ENCODE data around the gene C12orf57.

C12orf57 gene

DNA sequence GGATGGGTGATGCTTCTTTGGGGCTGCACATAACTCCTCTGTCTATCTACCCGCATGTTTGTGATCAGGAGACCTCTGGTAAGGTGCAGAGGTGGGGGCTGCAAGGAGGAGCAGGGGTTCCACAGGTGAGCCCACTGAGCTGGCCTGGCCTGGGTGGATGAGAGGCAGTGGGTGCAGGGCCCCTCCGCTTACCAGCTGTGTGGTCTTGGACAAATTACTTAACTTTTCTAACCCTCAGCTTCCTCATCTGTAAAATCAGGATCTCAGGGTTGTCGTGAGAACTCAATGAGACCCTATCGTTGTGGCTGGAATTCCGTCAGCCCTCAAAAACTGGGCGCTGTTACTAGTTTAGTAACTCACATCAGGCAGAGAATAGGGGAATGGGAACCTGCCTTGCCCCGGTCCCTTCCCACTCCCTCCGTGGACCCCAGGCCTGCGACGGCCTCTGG is 14.8 kb downstream of the C12orf57 start:
- H3K27ac ChIP-seq (ENCODE audit: low read depth, low read length), result no peak overlapping the region
- H3K4me3 ChIP-seq (ENCODE audit: low read length), result no peak overlapping the region
- 91% methylated on average over 10 of the region's 10 CpGs for WGBS
- H3K36me3 ChIP-seq (ENCODE audit: insufficient read depth, low read length), result no peaks in the 10 kb centered on the region
- H3K27me3 ChIP-seq (ENCODE audit: insufficient read depth, low read length), result no peaks in the 10 kb centered on the region
- H3K4me1 ChIP-seq (ENCODE audit: insufficient read depth, low read length), result peaks cover 22% of the 10 kb centered on the region
- no peaks in the 10 kb centered on the region for H3K9me3 ChIP-seq (ENCODE audit: insufficient read depth, low read depth, low read length)
- no peak overlapping the region for H3K9ac ChIP-seq (ENCODE audit: low read depth, low read length)

DNA sequence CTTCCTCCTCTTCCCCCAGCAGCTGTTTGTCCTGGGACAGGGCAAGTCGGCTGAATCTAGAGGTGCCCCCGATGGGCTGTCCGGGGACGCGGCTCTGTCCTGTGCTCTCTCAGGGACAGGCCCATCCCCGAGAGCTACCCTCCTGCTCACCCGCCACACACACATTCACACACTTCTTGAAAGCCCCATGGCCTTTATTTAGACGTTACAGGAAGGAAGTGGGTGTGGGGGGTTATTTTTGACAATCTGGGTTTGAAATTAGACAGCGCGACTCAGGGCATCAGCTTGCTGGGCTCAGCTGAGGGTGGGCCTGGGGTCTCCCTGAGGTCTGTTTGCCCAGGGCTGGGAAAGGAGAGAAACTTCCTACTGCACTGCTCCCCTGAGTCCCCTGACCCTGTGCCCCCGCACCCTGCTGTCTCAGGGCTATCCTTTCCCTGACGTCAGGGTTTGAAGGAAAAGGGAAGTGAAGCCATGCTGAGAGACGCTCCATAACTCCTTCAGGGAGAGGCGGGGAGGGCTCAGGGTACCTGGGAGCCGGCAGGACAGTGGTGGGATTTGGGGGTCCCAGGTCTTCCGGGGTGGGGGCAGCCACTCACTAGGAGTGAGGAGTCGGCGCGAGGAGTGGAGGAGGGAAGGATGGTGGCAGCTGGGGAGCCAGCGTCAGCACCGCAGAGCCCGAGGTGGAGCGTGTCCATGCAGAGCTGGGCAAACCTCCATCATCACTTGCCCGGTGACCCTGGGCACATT is 15.4 kb downstream of the C12orf57 start:
- Histone ChIP-seq H3K9me3 (ENCODE audit: insufficient read depth, low read depth, low read length) (no peaks in the 10 kb centered on the region), H3K4me3 (ENCODE audit: low read length) (no peak overlapping the region), H3K27ac (ENCODE audit: low read depth, low read length) (no peak overlapping the region), H3K27me3 (ENCODE audit: insufficient read depth, low read length) (no peaks in the 10 kb centered on the region), H3K36me3 (ENCODE audit: insufficient read depth, low read length) (peaks cover 3% of the 10 kb centered on the region), H3K9ac (ENCODE audit: low read depth, low read length) (no peak overlapping the region), H3K4me1 (ENCODE audit: insufficient read depth, low read length) (peaks cover 22% of the 10 kb centered on the region)
- WGBS, result 85% methylated on average over 23 of the region's 24 CpGs

DNA sequence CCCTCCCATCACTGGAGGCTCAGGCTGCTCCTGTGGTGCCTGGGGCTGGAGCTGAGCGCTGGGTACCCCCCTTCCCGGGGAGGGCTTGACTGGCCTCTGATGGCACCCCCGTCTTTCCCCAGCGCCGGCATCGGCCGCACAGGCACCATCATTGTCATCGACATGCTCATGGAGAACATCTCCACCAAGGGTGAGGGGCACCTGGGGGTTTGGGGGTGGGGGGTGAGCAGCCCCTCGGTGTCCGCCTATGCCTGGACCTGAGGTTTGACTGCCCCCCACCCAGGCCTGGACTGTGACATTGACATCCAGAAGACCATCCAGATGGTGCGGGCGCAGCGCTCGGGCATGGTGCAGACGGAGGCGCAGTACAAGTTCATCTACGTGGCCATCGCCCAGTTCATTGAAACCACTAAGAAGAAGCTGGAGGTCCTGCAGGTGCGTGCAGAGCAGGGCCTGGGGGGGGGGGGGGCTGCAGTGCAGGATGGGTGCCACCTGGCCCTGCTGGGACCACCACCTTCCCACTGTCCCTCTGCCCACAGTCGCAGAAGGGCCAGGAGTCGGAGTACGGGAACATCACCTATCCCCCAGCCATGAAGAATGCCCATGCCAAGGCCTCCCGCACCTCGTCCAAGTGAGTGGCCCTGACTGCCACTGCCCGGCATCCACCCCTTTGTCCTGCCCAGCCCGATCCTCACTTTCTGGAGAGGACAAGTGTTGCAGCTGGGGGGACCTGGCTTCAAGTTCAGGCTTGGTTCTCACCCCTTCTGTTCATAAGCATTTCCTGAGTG is 16.2 kb downstream of the C12orf57 start:
- Histone ChIP-seq H3K9ac (ENCODE audit: low read depth, low read length) (no peak overlapping the region), H3K27ac (ENCODE audit: low read depth, low read length) (peak overlapping the region; percentile 77; the same call in 1 of the 2 replicates), H3K4me3 (ENCODE audit: low read length) (no peak overlapping the region), H3K4me1 (ENCODE audit: insufficient read depth, low read length) (peaks cover 22% of the 10 kb centered on the region), H3K27me3 (ENCODE audit: insufficient read depth, low read length) (no peaks in the 10 kb centered on the region), H3K36me3 (ENCODE audit: insufficient read depth, low read length) (peaks cover 10% of the 10 kb centered on the region), H3K9me3 (ENCODE audit: insufficient read depth, low read depth, low read length) (no peaks in the 10 kb centered on the region)
- 92% methylated on average over 26 of the region's 26 CpGs for WGBS

DNA sequence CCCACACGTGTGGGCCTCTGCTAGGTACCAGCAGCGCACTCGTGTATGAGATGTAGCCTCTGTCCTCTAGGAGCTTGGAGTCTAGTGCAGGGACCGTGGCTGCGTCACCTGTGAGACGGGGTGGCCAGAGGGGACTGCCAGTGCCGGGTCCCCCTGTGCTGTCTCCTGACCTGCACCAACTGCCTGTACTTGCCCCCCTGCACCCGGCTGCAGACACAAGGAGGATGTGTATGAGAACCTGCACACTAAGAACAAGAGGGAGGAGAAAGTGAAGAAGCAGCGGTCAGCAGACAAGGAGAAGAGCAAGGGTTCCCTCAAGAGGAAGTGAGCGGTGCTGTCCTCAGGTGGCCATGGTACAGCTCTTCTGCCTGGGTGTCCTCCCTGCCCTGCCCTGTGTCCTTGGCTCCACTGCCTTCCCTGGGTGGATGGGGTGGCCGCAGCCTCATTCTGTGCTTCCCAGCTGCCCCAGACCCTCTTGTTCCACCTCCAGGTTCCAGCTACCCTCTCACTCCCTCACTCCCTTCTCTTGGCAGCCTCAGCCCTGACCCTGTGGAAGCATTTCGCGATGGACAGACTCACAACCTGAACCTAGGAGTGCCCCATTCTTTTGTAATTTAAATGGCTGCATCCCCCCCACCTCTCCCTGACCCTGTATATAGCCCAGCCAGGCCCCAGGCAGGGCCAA is 16.9 kb downstream of the C12orf57 start:
- peaks cover 16% of the 10 kb centered on the region for H3K36me3 ChIP-seq (ENCODE audit: insufficient read depth, low read length)
- peak overlapping the region; percentile 43 for H3K9ac ChIP-seq (ENCODE audit: low read depth, low read length)
- peak overlapping the region; percentile 77 for H3K27ac ChIP-seq (ENCODE audit: low read depth, low read length)
- WGBS, result 81% methylated on average over 13 of the region's 13 CpGs
- peaks cover 22% of the 10 kb centered on the region for H3K4me1 ChIP-seq (ENCODE audit: insufficient read depth, low read length)
- no peak overlapping the region for H3K4me3 ChIP-seq (ENCODE audit: low read length)
- no peaks in the 10 kb centered on the region for H3K9me3 ChIP-seq (ENCODE audit: insufficient read depth, low read depth, low read length)
- no peaks in the 10 kb centered on the region for H3K27me3 ChIP-seq (ENCODE audit: insufficient read depth, low read length)

DNA sequence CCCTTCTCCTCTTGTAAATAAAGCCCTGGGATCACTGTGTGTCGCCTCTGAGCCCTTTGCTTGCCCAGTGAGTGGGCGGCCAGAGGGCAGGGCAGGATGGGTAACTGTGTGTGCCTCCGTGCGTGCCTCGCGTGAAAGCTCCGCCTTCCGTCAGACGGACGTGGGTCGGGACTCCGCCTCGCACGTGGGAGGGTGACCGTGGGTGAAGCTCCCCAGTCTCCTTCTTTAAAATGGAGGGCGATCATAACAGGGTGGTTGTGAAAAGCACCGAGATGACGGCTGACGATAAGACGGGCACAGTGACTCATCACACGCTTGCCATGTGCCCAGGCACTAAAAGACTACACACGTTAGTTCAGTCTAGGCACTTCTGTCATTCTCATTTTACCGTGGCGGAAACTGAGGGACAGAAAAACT is 17.5 kb downstream of the C12orf57 start:
- peak overlapping the region; percentile 64 for H3K4me3 ChIP-seq (ENCODE audit: low read length)
- no peaks in the 10 kb centered on the region for H3K9me3 ChIP-seq (ENCODE audit: insufficient read depth, low read depth, low read length)
- no peaks in the 10 kb centered on the region for H3K27me3 ChIP-seq (ENCODE audit: insufficient read depth, low read length)
- H3K9ac ChIP-seq (ENCODE audit: low read depth, low read length), result peak overlapping the region; percentile 43; the same call in 1 of the 2 replicates
- peaks cover 22% of the 10 kb centered on the region for H3K4me1 ChIP-seq (ENCODE audit: insufficient read depth, low read length)
- peak overlapping the region; percentile 77 for H3K27ac ChIP-seq (ENCODE audit: low read depth, low read length)
- WGBS, result 61% methylated on average over 24 of the region's 24 CpGs
- peaks cover 22% of the 10 kb centered on the region for H3K36me3 ChIP-seq (ENCODE audit: insufficient read depth, low read length)

DNA sequence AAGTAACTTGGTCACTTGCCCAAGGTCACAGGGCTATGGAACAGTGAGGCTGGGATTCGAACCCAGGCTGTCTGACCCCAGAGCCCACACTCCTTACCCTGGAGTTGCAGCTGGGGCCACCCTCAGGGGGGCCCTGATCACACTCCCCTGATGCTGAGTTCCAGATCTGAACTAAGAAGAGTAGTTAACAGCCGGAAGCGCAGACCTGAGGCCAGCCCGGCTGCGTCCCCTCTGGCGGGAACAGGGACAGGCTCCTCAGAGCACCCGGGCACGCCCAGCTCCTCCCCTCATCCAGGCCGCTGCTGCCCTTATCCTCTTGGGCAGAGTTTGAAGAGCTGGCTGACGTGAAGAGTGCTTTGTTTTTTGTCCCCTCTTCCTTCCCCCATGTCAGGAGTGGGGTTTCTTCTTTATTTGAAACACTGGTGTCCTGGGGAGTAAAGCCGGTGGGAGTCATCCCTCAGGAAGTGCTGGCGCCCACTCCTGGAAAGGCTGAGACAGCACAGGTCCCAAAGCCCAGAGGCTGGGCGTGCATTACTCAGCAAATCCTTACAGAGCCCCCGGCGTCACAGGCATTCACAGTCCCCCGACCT is 18.0 kb downstream of the C12orf57 start:
- Histone ChIP-seq H3K4me3 (ENCODE audit: low read length) (peak overlapping the region; percentile 64), H3K4me1 (ENCODE audit: insufficient read depth, low read length) (peaks cover 22% of the 10 kb centered on the region)
- 14% methylated on average over 15 of the region's 16 CpGs for WGBS

DNA sequence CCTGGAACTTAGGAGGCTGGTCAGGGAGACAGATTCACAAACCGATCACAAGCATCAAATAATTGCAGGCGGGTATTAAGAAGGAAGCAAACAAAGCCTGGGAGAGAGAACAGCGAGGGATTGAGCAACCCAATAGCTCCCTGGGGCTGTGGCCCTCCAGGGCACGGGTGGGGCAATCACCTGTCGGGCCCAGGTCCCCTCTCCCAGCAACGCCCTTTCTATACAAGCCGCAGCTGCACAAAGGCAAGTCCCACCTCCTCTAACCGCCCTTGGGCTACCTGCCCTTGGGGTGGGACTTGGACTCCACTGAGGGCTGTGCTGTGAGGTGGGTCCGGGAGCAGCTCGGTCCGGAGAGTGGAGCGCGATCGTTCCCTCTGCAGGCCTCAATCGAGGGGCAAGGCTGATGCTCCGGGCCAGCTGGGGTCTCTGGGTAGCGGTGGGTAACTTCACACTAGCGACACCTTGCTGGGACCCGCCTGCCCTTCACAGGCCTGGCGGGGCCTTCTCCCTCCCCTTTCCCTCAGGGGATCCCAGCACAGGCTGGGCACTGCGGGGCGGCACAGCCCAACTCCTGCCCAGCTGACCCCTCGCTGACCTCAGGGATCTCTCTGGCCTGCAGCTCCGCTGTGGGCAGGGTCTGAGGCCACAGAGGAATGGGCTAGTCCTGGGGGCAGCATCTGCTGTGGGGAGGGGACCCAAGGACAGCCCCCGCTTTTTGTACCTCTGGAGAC is 18.6 kb downstream of the C12orf57 start:
- Histone ChIP-seq H3K27me3 (ENCODE audit: insufficient read depth, low read length) (no peaks in the 10 kb centered on the region), H3K9me3 (ENCODE audit: insufficient read depth, low read depth, low read length) (no peaks in the 10 kb centered on the region), H3K4me1 (ENCODE audit: insufficient read depth, low read length) (peaks cover 22% of the 10 kb centered on the region), H3K4me3 (ENCODE audit: low read length) (peak overlapping the region; percentile 64), H3K27ac (ENCODE audit: low read depth, low read length) (peak overlapping the region; percentile 77), H3K36me3 (ENCODE audit: insufficient read depth, low read length) (peaks cover 32% of the 10 kb centered on the region), H3K9ac (ENCODE audit: low read depth, low read length) (peak overlapping the region; percentile 43)
- 68% methylated on average over 25 of the region's 25 CpGs for WGBS

More for the DNA sequence above, 18.0 kb downstream of the C12orf57 start:
- Histone ChIP-seq H3K27ac (ENCODE audit: low read depth, low read length) (peak overlapping the region; percentile 77), H3K36me3 (ENCODE audit: insufficient read depth, low read length) (peaks cover 25% of the 10 kb centered on the region), H3K9ac (ENCODE audit: low read depth, low read length) (peak overlapping the region; percentile 43), H3K9me3 (ENCODE audit: insufficient read depth, low read depth, low read length) (no peaks in the 10 kb centered on the region), H3K27me3 (ENCODE audit: insufficient read depth, low read length) (no peaks in the 10 kb centered on the region)

DNA sequence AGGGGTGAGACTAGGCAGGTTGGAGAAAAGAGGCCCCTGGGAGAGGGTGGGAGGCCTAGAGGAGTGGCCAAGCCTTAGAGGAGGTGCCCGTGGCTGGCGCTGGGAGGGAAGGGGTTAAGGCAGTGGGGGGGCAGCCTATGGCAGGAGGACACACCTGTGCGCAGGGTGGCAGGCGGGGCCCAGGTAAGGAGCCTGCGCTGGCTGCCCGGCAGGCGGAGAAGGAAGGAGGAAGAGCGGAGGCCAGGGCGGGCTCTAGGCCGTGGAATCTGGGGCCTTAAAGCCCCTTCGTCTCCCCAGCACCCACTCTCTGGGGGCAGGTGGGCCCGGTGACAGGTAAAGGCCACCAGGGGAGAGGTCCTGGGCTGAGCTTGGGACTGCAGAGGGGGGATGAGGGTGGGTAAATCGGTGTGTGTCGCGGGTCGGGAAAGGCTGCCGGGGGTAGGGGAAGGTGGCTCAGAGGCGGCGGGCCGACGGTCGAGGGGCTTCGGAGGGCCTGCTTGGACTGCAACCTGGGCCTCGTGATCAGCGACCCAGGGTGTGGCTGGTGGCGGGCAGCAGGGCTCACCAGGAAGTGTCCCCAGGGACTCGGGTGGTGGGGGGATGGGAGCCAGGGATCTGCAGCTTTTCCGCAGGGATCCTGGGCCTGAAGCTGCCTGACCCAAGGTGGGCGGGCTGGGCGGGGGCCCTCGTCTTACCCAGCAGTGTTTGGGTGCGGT is 19.4 kb downstream of the C12orf57 start:
- Histone ChIP-seq H3K36me3 (ENCODE audit: insufficient read depth, low read length) (peaks cover 39% of the 10 kb centered on the region), H3K4me1 (ENCODE audit: insufficient read depth, low read length) (peaks cover 22% of the 10 kb centered on the region), H3K9ac (ENCODE audit: low read depth, low read length) (peak overlapping the region; percentile 43), H3K27ac (ENCODE audit: low read depth, low read length) (peak overlapping the region; percentile 77), H3K27me3 (ENCODE audit: insufficient read depth, low read length) (no peaks in the 10 kb centered on the region), H3K9me3 (ENCODE audit: insufficient read depth, low read depth, low read length) (no peaks in the 10 kb centered on the region), H3K4me3 (ENCODE audit: low read length) (peak overlapping the region; percentile 64)
- 89% methylated on average over 32 of the region's 32 CpGs for WGBS

DNA sequence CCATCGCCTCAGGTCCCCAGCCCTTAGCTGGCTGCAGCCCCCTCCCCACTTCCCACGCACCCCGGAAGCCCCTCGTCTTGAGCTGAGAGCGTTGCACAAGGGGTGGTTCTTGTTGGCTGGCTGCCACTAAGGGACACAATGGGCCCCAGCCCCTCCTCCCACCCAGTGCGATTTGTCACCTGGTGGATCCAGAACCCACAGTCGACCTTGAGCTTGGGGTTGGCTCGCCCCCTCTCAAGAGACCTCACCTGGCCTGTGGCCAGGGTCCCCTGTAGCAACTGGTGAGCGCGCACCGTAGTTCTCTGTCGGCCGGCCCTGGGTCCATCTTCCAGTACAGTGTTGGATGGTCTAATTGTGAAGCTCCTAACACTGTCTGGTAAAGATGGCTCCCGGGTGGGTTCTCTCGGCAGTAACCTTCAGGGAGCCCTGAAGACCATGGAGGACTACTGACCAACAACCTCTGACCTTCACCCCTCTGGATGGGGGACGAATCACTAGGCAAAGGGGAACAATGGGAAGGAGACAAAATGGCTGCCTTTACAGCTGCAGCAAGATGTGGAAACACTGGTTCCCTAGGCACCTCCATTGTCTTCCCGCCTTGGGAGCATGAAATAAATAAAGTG is 20.1 kb downstream of the C12orf57 start:
- H3K4me3 ChIP-seq (ENCODE audit: low read length), result peak overlapping the region; percentile 39
- H3K4me1 ChIP-seq (ENCODE audit: insufficient read depth, low read length), result peaks cover 25% of the 10 kb centered on the region
- H3K9ac ChIP-seq (ENCODE audit: low read depth, low read length), result peak overlapping the region; percentile 40
- no peaks in the 10 kb centered on the region for H3K9me3 ChIP-seq (ENCODE audit: insufficient read depth, low read depth, low read length)
- H3K36me3 ChIP-seq (ENCODE audit: insufficient read depth, low read length), result peaks cover 46% of the 10 kb centered on the region
- H3K27me3 ChIP-seq (ENCODE audit: insufficient read depth, low read length), result no peaks in the 10 kb centered on the region
- H3K27ac ChIP-seq (ENCODE audit: low read depth, low read length), result peak overlapping the region; percentile 77
- WGBS, result 91% methylated on average over 17 of the region's 17 CpGs
